Stimulated activated CD8-positive, alpha-beta memory T cell treated with anti-CD3 and anti-CD28 coated beads, Interleukin-15, amount 100 ng/mL, for 4 hours (primary cell): ENCODE results near the gene BBS9.

Experiments
- DNase-seq, 2 donors: peaks; one replicate each; pipeline ENCODE4 v3.0.0-alpha.2; 2020; ENCODE audit warnings: low read depth in 2 of 2

The BBS9 gene

GRCh38 chr7:33646166-33646565 is 516.8 kb downstream of the BBS9 start:
- no peak for DNase-seq

GRCh38 chr7:33646891-33647391 is 517.6 kb downstream of the BBS9 start:
- no peak for DNase-seq

- no peak for DNase-seq
Measured at GRCh38 chr7:33649476-33650441, 520.4 kb downstream of the BBS9 start.

- DNase-seq = no peak
Measured at GRCh38 chr7:33650828-33651227, 521.5 kb downstream of the BBS9 start.

- DNase-seq = no peak
Measured at GRCh38 chr7:33651998-33652515, 522.7 kb downstream of the BBS9 start.

GRCh38 chr7:33654676-33655075 is 525.3 kb downstream of the BBS9 start:
- no peak for DNase-seq
